Mesodermal cell (in vitro differentiated cells): Measurements from ENCODE around the gene MBTD1.
A peak's percentile ranks its signal among the peaks of the same experiment; 100 is the strongest.

Experiments
- H3K27ac ChIP-seq: 2 replicates; pipeline ENCODE4 v1.7.0; 2013; ENCODE audit warnings: mild to moderate bottlenecking, low read depth, low read length, moderate library complexity; ENCODE audit not compliant: severe bottlenecking
- H3K36me3 ChIP-seq: 2 replicates; pipeline ENCODE4 v1.7.1; 2013; ENCODE audit warnings: mild to moderate bottlenecking, low read length, moderate library complexity; ENCODE audit not compliant: control insufficient read depth, insufficient read depth
- H3K4me1 ChIP-seq: one replicate; pipeline ENCODE4 v1.7.1; 2013; ENCODE audit warnings: mild to moderate bottlenecking, low read length; ENCODE audit not compliant: insufficient read depth, control insufficient read depth, poor library complexity, severe bottlenecking
- H3K4me3 ChIP-seq: 2 replicates; pipeline ENCODE4 v1.7.0; 2013; ENCODE audit warnings: low read length, control low read depth, mild to moderate bottlenecking; ENCODE audit not compliant: insufficient read depth, poor library complexity, severe bottlenecking; ENCODE audit errors: extremely low read depth
- H3K9me3 ChIP-seq: 2 replicates; pipeline ENCODE4 v1.7.1; 2013; ENCODE audit warnings: mild to moderate bottlenecking, low read length, moderate library complexity; ENCODE audit not compliant: control insufficient read depth
- WGBS, 2 experiments: methylation state at CpG; one replicate each; pipeline ENCODE4 v1.1.5; 2013; ENCODE audit warnings: missing lambda C conversion rate in 2 of 2; ENCODE audit not compliant: insufficient coverage in 2 of 2; 5-methylcytosine and 5-hydroxymethylcytosine counted together

The MBTD1 gene

DNA sequence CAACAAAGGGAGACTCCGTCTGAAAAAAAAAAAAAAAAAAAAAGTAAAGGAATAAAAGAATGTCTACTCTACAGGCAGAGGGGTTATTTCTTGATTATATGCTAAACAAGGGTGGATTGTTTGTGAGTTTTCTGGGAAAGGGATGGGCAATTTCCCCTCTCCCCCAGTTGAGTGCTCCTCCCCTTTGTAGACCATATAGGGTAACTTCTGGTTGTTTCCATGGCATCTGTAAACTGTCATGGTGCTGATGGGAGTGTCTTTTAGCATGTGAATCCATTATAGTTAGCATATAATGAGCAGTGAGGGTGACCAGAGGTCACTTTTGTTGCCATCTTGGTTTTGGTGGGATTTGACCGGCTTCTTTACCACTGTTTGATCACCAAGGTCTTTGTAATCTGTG lies 110.7 kb downstream of the MBTD1 start:
- Histone ChIP-seq H3K9me3 (no peaks in the 10 kb centered on the region), H3K4me3 (no peak overlapping the region), H3K27ac (no peak overlapping the region), H3K4me1 (no peaks in the 10 kb centered on the region), H3K36me3 (no peaks in the 10 kb centered on the region)
- no CpG with 5 or more reads among the region's 2 CpGs for WGBS, 2 experiments

DNA sequence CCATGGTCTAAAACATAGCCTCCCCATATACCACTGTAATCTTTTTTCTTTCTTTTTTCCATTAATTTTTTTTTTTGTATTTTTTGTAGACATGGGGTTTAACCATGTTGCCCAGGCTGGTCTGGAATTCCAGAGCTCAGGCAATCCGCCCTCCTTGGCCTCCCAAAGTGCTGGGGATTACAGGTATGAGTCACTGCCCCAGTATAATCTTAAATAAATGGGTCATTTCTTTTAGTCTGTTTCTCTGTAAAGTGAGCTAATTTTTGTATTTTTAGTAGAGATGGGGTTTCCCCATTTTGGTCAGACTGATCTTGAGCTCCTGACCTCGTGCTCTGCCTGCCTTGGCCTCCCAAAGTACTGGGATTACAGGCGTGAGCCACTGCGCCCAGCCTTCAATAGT lies 112.2 kb downstream of the MBTD1 start:
- Histone ChIP-seq H3K4me3 (no peak overlapping the region), H3K36me3 (no peaks in the 10 kb centered on the region), H3K9me3 (no peaks in the 10 kb centered on the region), H3K27ac (no peak overlapping the region), H3K4me1 (no peaks in the 10 kb centered on the region)
- WGBS, 2 experiments = 80 to 100% methylated on average over 2 to 3 of the region's 4 CpGs

- 83 to 86% methylated on average over 1 to 6 of the region's 6 CpGs for WGBS, 2 experiments
- Histone ChIP-seq H3K4me3 (no peak overlapping the region), H3K27ac (no peak overlapping the region), H3K4me1 (no peaks in the 10 kb centered on the region), H3K36me3 (no peaks in the 10 kb centered on the region), H3K9me3 (no peaks in the 10 kb centered on the region)
Measured at GRCh38 chr17:51144266-51145022, 115.4 kb downstream of the MBTD1 start.

DNA sequence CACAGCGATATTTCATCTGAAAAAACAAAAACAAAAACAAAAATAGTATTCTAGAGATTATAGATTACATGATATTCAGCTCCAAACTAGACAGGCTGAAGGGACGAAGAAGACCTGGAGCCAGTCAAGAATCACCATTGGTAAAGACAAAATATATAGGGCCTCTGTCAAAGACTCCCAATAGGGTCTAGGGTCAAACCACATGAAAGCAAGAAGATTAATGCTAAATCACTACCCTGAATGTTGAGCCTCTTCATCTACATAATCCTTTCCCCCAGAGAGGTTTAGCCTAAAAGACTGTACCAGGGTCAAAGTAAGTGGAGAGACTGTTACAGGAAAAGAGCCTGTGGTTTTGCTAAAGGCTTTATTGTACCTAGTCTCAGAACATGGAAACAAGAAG lies 117.3 kb downstream of the MBTD1 start:
- H3K36me3 ChIP-seq = no peaks in the 10 kb centered on the region
- H3K4me1 ChIP-seq = no peaks in the 10 kb centered on the region
- no peaks in the 10 kb centered on the region for H3K9me3 ChIP-seq
- H3K4me3 ChIP-seq = no peak overlapping the region
- no peak overlapping the region for H3K27ac ChIP-seq
- WGBS, 2 experiments = no CpG with 5 or more reads among the region's 2 CpGs

DNA sequence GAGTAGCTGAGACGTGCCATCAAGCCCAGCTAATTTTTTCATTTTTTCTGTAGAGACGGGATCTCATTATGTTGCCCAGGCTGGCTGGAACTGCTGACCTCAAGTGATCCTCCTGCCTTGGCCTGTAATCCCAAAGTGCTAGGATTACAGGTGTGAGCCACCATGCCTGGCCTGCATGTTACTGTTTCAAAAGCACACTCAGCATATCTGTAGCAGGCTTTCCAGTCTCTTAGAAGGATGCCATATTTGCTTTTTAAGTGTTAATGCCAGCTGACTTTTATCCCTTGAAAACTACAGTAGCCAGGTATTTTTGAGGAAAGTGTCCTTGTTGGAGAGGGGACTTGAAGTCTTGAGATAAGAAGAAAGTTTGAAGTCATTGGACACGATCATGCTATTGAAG lies 123.9 kb downstream of the MBTD1 start:
- 91 to 95% methylated on average over 3 of the region's 3 CpGs for WGBS, 2 experiments
- Histone ChIP-seq H3K27ac (no peak overlapping the region), H3K4me3 (no peak overlapping the region), H3K9me3 (no peaks in the 10 kb centered on the region), H3K36me3 (no peaks in the 10 kb centered on the region), H3K4me1 (peaks cover 6% of the 10 kb centered on the region)

- Histone ChIP-seq H3K4me3 (no peak overlapping the region), H3K27ac (peak overlapping the region; percentile 17), H3K36me3 (no peaks in the 10 kb centered on the region), H3K4me1 (peaks cover 6% of the 10 kb centered on the region), H3K9me3 (no peaks in the 10 kb centered on the region)
- WGBS, 2 experiments = 100% methylated on average over 1 of the region's 2 CpGs; no CpG with 5 or more reads in 1 of the 2 experiments
Measured at GRCh38 chr17:51133365-51133764, 126.5 kb downstream of the MBTD1 start.

GRCh38 chr17:51132964-51133319 lies 126.9 kb downstream of the MBTD1 start:
- Histone ChIP-seq H3K36me3 (no peaks in the 10 kb centered on the region), H3K4me1 (peaks cover 6% of the 10 kb centered on the region), H3K4me3 (no peak overlapping the region), H3K27ac (peak overlapping the region; percentile 17), H3K9me3 (no peaks in the 10 kb centered on the region)

DNA sequence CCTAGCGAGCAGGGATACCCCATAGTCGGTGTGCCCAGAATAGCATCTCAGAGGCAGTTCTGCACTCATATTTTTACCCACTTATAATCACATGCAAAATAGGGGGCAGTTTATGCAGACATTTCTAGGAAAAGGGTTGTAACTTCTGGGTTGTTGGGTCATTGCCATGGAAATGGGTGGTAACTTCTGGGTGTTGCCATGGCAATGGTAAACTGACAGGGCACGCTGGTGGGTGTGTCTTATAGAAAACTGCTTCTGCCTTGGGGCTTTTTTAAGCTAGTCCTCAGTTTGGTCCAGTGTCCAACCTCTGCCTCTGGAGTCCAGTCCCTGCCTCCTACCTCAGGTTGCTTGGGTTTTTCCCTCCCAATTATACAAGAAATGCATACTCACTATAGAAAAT lies 131.8 kb downstream of the MBTD1 start:
- Histone ChIP-seq H3K36me3 (no peaks in the 10 kb centered on the region), H3K4me1 (peaks cover 3% of the 10 kb centered on the region), H3K4me3 (no peak overlapping the region), H3K9me3 (no peaks in the 10 kb centered on the region), H3K27ac (no peak overlapping the region)
- WGBS, 2 experiments = 67 to 75% methylated on average over 1 of the region's 3 CpGs
